ENCODE results near the gene HNRNPLL.

- TF ChIP-seq CTCF (IDR thresholded peaks at IDR 0.05): no peak
- no peak for TF ChIP-seq POLR2A (IDR thresholded peaks at IDR 0.05)
- no peak for TF ChIP-seq EP300 (IDR thresholded peaks at IDR 0.05)
These were observed 18.3 kb upstream of the HNRNPLL start for GRCh38 chr2:38621018-38621417.

All from gastroesophageal sphincter (tissue), 3 donors.